HUES6 (cell line): ENCODE measurements around the gene FBXL7.
"Not testable (repeated sequence)": the region's sequence is repeated elsewhere in the genome, so short reads cannot be mapped to it uniquely, and the experiment has no call there.

Experiments
- H3K27ac ChIP-seq: 2 replicates; pipeline ENCODE4 v1.7.0; 2013; ENCODE audit warnings: low read depth, mild to moderate bottlenecking, low read length, inconsistent platforms
- H3K27me3 ChIP-seq: 2 replicates; pipeline ENCODE4 v1.6.1; 2013; ENCODE audit warnings: low read length; ENCODE audit not compliant: control insufficient read depth, insufficient read depth
- H3K36me3 ChIP-seq: 2 replicates; pipeline ENCODE4 v1.6.1; 2013; ENCODE audit warnings: low read length; ENCODE audit not compliant: control insufficient read depth, insufficient read depth
- H3K4me1 ChIP-seq: 2 replicates; pipeline ENCODE4 v1.6.1; 2013; ENCODE audit warnings: low read length; ENCODE audit not compliant: control insufficient read depth, insufficient read depth
- H3K4me3 ChIP-seq: 2 replicates; pipeline ENCODE4 v1.5.1; 2013; ENCODE audit warnings: low read depth, low read length
- H3K9ac ChIP-seq: one replicate; pipeline ENCODE4 v1.6.1; 2013; ENCODE audit warnings: mild to moderate bottlenecking, low read length
- H3K9me3 ChIP-seq: 2 replicates; pipeline ENCODE4 v1.6.1; 2013; ENCODE audit warnings: low read depth, low read length; ENCODE audit not compliant: control insufficient read depth, insufficient read depth

The FBXL7 gene

DNA sequence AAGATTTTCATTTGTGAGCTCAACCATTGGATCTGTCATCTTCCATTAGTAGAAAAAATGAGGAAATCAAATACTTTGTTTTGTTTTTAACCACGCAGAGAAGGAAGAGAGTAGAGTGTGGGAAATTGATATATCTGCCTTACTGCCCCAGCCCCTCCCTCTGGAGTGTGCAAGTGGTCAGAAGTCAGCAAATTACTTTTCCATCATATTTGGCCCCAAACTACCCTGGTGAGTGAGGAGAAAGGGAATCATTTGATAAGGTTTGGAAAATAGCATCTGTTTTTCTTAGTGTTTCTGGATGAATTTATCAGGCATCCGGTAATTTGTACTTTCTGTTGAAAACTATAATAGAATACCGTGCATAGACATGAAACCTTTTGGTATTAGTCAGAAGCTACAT is 352.2 kb downstream of the FBXL7 start:
- Histone ChIP-seq H3K9ac (no peak overlapping the region), H3K27me3 (no peaks in the 10 kb centered on the region), H3K36me3 (no peaks in the 10 kb centered on the region), H3K27ac (no peak overlapping the region), H3K4me3 (no peak overlapping the region), H3K4me1 (no peaks in the 10 kb centered on the region), H3K9me3 (peaks cover 5% of the 10 kb centered on the region; the same call in 1 of the 2 replicates)

DNA sequence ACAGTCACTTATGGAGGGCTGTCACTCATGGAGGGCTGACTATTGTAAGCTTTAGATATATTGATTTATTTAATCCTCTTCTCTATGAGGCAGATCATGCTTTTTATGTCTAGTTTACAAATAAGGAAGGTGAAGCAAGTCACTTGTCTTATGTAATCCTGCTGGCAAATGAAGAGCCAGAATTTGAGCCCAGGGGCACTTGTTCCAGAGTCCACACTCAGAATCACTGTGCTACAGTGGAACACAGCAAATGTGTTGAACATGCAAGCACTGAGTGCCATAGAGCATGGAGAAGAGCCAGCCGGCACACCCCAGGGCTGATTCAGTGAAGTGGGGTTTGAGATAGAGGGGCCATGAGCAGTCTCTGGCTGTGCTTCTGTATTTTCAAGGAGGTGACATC is 353.0 kb downstream of the FBXL7 start:
- H3K4me3 ChIP-seq: no peak overlapping the region
- H3K27ac ChIP-seq: no peak overlapping the region
- H3K36me3 ChIP-seq: no peaks in the 10 kb centered on the region

GRCh38 chr5:15858326-15858725 is 358.3 kb downstream of the FBXL7 start:
- Histone ChIP-seq H3K4me1 (no peaks in the 10 kb centered on the region), H3K27me3 (no peaks in the 10 kb centered on the region), H3K4me3 (no peak overlapping the region), H3K9ac (no peak overlapping the region), H3K36me3 (no peaks in the 10 kb centered on the region), H3K9me3 (peaks cover 20% of the 10 kb centered on the region), H3K27ac (no peak overlapping the region)

More for the DNA sequence above, 353.0 kb downstream of the FBXL7 start:
- Histone ChIP-seq H3K27me3 (no peaks in the 10 kb centered on the region), H3K9ac (no peak overlapping the region), H3K4me1 (no peaks in the 10 kb centered on the region), H3K9me3 (peaks cover 5% of the 10 kb centered on the region; the same call in 1 of the 2 replicates)

DNA sequence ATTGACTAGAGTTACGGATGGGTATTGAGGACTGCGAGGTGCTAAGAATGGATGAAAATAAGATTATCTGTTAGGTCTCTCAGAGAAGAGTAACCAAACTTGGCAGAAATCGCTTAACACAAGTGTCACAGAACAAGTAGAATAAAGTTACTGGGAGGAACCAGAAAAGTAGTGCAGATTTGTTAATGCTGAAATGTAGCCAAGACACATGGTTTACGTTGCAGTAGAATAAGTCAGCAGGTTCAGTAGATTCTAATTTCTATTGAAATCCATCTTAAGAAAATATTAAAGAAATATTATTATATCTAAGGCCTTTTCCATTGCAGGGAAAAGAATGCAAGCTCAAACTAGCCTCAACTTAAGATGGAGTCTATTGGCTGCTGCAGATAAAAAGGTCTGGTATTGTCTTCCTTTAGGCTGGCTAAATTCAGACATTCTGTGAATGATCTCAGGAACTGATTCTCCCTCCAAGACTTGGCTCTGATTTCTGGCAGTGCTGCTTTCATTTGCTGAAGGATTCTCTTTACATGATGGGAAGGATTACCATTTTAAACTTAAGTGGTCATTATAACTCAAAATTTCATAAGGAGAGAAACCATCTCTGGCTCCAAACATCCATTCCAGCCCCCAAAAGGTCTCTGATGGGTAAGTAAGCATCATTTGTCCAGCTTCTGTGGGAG is 364.7 kb downstream of the FBXL7 start:
- no peaks in the 10 kb centered on the region for H3K27me3 ChIP-seq
- H3K27ac ChIP-seq: no peak overlapping the region
- H3K9me3 ChIP-seq: peaks cover 12% of the 10 kb centered on the region
- H3K36me3 ChIP-seq: no peaks in the 10 kb centered on the region
- no peak overlapping the region for H3K9ac ChIP-seq
- H3K4me1 ChIP-seq: no peaks in the 10 kb centered on the region
- H3K4me3 ChIP-seq: no peak overlapping the region

GRCh38 chr5:15872259-15872658 is 372.3 kb downstream of the FBXL7 start:
- not testable (repeated sequence) for H3K9me3 ChIP-seq

GRCh38 chr5:15877914-15878313 is 377.9 kb downstream of the FBXL7 start:
- H3K27me3 ChIP-seq: no peaks in the 10 kb centered on the region
- H3K36me3 ChIP-seq: no peaks in the 10 kb centered on the region
- no peak overlapping the region for H3K9ac ChIP-seq
- no peaks in the 10 kb centered on the region for H3K4me1 ChIP-seq
- H3K9me3 ChIP-seq: no peaks in the 10 kb centered on the region
- no peak overlapping the region for H3K4me3 ChIP-seq
- H3K27ac ChIP-seq: no peak overlapping the region

More at GRCh38 chr5:15872259-15872658, 372.3 kb downstream of the FBXL7 start:
- not testable (repeated sequence) for H3K4me1 ChIP-seq, H3K4me3 ChIP-seq, H3K9ac ChIP-seq, H3K36me3 ChIP-seq, H3K27ac ChIP-seq, H3K27me3 ChIP-seq

DNA sequence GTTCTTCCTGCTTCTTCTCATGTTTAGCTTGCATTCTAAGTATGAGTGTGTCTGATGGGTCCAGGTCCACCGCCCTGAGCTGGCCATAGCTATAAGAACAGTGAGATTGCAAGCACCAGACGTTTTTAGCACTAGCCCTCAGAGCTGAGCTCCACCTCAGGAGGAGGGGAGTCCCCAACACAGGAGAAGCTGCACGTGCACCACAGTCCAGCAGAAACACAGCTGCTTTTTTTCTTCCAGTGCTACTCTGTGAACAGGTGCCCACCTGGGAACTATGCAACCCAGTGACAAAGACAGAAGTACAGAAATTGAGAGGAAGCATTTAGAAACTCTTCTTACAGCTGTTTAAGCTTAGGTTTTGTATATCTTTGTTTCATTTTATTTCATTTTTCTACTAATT is 380.2 kb downstream of the FBXL7 start:
- Histone ChIP-seq H3K9ac (no peak overlapping the region), H3K4me1 (no peaks in the 10 kb centered on the region), H3K27ac (no peak overlapping the region), H3K27me3 (no peaks in the 10 kb centered on the region), H3K36me3 (no peaks in the 10 kb centered on the region), H3K9me3 (no peaks in the 10 kb centered on the region), H3K4me3 (no peak overlapping the region)

- no peaks in the 10 kb centered on the region for H3K9me3 ChIP-seq
- no peak overlapping the region for H3K9ac ChIP-seq
- H3K27me3 ChIP-seq: no peaks in the 10 kb centered on the region
- no peak overlapping the region for H3K4me3 ChIP-seq
- no peak overlapping the region for H3K27ac ChIP-seq
- no peaks in the 10 kb centered on the region for H3K4me1 ChIP-seq
- no peaks in the 10 kb centered on the region for H3K36me3 ChIP-seq
Measured at GRCh38 chr5:15885156-15885555, 385.2 kb downstream of the FBXL7 start.

- Histone ChIP-seq H3K27me3 (no peaks in the 10 kb centered on the region), H3K9ac (no peak overlapping the region), H3K9me3 (no peaks in the 10 kb centered on the region), H3K36me3 (no peaks in the 10 kb centered on the region), H3K27ac (no peak overlapping the region), H3K4me1 (no peaks in the 10 kb centered on the region), H3K4me3 (no peak overlapping the region)
Measured at GRCh38 chr5:15886156-15886555, 386.2 kb downstream of the FBXL7 start.

DNA sequence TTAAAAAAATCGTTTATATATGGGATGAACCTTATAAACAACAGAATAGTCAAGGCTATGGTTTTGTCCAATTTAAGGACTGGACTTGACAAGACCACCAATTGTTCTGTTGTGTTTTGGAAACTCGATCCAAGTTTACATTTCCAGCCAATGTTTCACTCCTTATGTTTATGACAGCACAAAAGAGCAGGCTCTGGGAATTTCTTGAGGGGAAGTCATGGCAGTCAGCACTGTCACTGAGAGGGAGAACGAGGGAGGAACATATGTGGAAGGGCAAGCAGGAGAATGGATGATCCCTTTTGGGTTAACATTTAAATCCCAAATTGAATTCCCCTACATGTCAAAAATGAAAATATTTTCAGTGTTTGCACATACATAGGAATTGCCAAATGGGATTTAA is 387.1 kb downstream of the FBXL7 start:
- Histone ChIP-seq H3K4me3 (no peak overlapping the region), H3K36me3 (no peaks in the 10 kb centered on the region), H3K4me1 (no peaks in the 10 kb centered on the region), H3K9ac (no peak overlapping the region), H3K27me3 (no peaks in the 10 kb centered on the region), H3K9me3 (no peaks in the 10 kb centered on the region), H3K27ac (no peak overlapping the region)

- Histone ChIP-seq H3K4me3 (no peak overlapping the region), H3K9me3 (no peaks in the 10 kb centered on the region), H3K27ac (no peak overlapping the region), H3K36me3 (no peaks in the 10 kb centered on the region), H3K4me1 (no peaks in the 10 kb centered on the region), H3K9ac (no peak overlapping the region), H3K27me3 (no peaks in the 10 kb centered on the region)
Measured at GRCh38 chr5:15889001-15889400, 389.0 kb downstream of the FBXL7 start.
